HG03095 (cell line): ENCODE measurements around the gene RBM10.

Source experiments
- ATAC-seq: cut with Tn5 transposase; IDR thresholded peaks from one replicate; pipeline ENCODE4 v1.9.1; 2021; ENCODE audit warnings: moderate library complexity; ENCODE audit not compliant: unreplicated experiment

Gene RBM10

DNA sequence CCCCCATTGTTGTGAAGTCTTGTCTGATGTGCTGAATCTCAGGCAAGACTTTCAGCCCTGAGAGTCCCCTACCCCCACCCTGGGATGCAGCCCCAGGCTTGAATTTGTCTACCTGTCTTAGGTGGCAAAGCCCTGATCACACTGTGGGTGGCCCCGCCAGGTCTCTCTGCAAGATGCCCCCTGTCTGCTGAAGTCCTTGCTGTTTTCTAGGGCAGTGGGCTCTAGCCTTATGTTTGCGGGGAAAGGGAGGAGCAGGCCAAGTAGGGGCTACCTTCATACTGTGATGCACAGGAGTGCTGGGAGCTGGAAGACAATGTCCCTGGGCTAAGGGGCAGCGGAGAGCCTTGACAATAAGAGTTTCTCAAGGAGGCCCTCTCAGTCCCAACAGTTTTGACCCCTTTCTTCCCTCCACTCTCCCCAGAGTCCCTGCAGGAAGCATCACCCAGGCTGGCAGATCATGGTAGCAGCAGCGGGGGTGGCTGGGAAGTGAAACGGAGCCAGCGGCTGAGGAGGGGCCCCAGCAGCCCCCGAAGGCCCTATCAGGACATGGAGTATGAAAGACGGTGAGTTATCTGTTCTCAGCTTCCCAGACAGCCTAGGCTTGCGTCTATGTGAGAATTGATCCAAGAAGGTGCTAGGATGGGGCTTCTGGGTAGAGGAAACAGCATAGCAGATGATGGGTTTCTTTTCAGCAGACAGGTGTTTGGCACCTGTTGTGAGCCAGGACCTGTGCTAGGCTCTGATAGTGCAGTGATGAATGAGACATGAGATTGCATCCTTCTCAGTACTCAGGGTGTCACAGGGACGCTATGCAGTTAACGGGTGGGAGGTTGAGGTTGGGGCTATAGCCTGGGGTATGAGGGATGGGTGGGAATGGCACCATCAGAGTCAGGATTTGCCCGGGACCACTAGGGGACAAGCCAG lies 2.2 kb downstream of the RBM10 start:
- ATAC-seq = no peak

DNA sequence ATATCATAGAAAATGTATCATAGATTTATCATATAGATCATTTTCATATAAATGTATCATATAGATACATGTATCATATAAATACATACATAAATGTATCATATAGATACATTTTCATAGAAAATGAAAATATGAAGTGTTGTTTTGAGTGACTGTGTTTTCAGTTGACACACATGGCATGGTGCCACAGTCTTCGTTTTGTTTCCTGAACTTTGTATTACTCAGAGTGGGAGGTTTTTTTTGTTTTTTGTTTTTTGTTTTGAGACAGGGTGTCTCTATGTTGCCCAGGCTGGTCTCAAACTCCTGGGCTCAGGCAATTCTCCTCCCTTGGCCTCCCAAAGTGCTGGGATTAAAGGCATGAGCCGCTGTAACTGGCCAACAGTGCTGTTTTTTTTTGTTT lies 3.9 kb downstream of the RBM10 start:
- no peak for ATAC-seq

DNA sequence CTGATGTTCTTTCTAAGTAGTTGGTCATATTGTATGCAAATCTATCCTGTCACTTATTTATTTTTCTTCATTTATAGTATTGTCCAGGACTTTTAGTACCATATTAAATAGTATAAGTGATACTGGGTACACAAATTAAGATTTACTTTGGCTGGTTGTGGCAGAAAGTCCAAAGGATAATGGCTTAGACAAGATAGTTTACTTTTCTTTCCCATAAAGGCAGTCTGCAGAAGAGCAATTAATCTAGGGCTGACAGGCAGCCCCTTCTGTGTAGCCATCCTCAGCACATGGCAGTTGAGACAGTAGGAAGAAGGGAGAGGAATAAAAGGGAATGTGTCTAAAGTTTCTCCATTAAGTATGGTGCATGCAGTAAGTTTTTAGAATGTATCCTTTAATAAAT lies 6.4 kb downstream of the RBM10 start:
- no peak for ATAC-seq

GRCh38 chrX:47156611-47157520 lies 11.8 kb downstream of the RBM10 start:
- no peak for ATAC-seq

GRCh38 chrX:47158131-47158530 lies 13.1 kb downstream of the RBM10 start:
- no peak for ATAC-seq

- ATAC-seq = no peak
These were observed 13.8 kb downstream of the RBM10 start for GRCh38 chrX:47158781-47159180.

GRCh38 chrX:47160781-47161180 lies 15.8 kb downstream of the RBM10 start:
- no peak for ATAC-seq

DNA sequence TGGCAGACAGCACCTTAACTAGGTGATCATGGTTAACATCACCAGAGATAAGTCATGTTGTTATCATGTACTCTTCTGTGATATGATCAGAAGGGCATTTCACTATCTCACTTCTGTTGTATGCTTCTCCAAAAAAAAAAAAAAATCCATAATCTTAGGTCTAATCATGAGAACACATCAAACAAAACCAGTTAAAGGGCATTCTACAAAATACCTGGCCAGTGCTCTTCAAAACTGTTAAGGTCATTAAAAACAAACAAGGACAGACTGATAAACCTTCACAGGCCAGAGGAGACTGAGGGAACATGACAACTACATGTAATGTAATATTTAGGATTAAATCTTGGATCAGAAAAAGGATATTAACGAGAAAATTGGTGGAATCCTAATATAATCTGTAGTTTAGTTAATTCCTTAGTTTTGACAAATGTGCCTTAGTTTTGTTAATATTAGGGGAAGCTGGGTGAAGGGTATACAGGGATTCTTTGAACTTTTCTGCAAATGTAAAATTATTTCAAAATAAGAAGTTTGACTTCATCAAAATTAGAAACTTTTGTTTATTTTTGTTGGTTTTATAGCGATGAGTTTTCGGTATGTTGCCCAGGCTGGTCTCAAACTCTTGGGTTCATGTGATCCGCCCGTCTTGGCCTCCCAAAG lies 18.0 kb downstream of the RBM10 start:
- no peak for ATAC-seq

- no peak for ATAC-seq
These were observed 19.4 kb downstream of the RBM10 start for GRCh38 chrX:47164420-47164819.

DNA sequence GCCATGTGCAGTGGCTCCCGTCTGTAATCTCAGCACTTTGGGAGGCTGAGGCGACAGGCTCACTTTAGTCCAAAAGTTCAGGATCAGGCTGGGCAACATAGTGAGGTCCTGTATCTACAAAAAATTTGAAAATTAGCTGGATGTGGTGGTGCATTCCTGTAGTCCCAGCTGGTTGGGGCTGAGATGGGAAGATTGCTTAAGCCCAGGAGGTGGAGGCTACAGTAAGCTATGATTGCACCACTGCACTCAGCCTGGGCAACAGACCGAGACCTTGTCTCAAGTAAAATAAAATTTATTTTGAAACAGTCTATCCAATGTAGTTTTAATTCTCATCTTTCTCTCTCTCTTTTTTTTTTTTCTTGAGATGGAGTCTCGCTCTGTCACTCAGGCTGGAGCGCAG lies 21.1 kb downstream of the RBM10 start:
- no peak for ATAC-seq

DNA sequence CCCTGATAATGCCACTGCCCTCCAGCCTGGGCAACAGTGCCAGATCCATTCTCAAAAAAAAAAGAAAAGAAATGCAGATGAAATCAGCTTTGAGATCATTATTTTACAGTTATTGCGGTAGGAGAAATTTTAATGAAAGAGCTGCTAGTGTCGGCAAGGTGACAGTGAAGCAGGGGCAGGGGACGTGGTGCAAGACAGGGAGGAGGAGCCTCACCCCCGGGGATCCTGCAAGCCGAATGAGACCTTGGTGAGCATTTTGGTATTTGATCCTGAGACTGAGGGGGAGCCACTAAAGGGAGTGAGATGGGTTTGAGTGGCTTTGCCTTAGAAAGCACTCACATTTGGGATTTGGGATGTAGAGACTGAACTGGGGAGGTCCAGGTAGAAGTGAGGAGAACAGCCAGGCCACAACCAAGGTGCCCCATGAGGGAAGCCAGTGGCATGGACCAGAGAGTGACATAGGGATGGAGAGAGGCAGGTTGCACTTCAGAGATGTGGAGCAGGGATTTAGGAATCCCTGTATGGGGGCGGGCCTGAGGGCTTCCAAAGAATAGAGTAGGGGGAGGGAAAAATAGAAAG lies 23.6 kb downstream of the RBM10 start:
- ATAC-seq = no peak

- ATAC-seq = no peak
These were observed 24.3 kb downstream of the RBM10 start for GRCh38 chrX:47169273-47169672.

- no peak for ATAC-seq
These were observed 24.9 kb downstream of the RBM10 start for GRCh38 chrX:47169726-47170515.

- no peak for ATAC-seq
These were observed 26.1 kb downstream of the RBM10 start for GRCh38 chrX:47170861-47171692.

DNA sequence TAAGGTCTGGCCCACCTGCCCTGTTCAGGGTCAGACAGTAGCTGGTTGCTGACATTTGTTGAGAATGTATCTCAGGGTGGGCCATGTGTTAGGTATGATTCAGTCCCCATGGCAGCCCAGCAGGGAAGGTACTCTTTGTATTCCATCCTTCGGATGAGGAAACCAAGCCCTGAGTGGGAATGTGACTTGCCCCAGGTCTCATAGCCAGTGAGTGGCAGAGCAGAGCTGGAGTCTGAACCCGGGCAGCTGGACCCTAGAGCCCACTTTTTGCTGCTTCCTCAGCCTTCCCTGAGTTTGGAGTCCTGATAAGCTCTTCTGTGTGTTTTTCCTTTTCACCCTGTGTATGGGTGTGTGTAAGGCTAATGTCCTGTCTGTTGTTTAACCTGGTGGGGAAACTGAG lies 27.0 kb downstream of the RBM10 start:
- ATAC-seq = no peak

- no peak for ATAC-seq
These were observed 27.5 kb downstream of the RBM10 start for GRCh38 chrX:47172549-47172948.

GRCh38 chrX:47172971-47173792 lies 28.2 kb downstream of the RBM10 start:
- ATAC-seq = no peak

GRCh38 chrX:47174376-47174775 lies 29.4 kb downstream of the RBM10 start:
- no peak for ATAC-seq
